PC-3 (cell line): ENCODE results near the gene ZNF624. TPM values are rescaled to one million over a fixed set of nuclear protein-coding genes. Genes with fewer than 3 reads are reported as not detected.

Source experiments
- ATAC-seq: fragments of 200-7000 bp; cut with Tn5 transposase; 2 replicates; pipeline ENCODE4 v1.9.1; 2020; ENCODE audit warnings: mild to moderate bottlenecking, moderate library complexity
- BruUV-seq: library from RNA; stranded (reverse); fragments of 400-500 nt; replicated peaks from 2 replicates; lab custom pipeline; 2021; lab: Mats Ljungman, UMichigan
- CTCF ChIA-PET: fragments of 300-600 bp; sonication (Branson Sonifier 250); formaldehyde crosslinking; loops from one replicate; lab custom pipeline; 2022; ENCODE audit warnings: antibody characterized with exemption; lab: Charles Lee
- POLR2A ChIA-PET: fragments of 300-600 bp; sonication (Branson Sonifier 250); formaldehyde crosslinking; loops from one replicate; lab custom pipeline; 2022; ENCODE audit warnings: antibody characterized with exemption; ENCODE audit not compliant: unreplicated experiment; lab: Charles Lee
- DNase-seq: peaks from one replicate; pipeline ENCODE4 v3.0.0-alpha.2; 2015
- H2AFZ ChIP-seq: fragments of 300-600 bp; sonication (generic); 2 replicates; pipeline ENCODE4 v1.6.0; 2016; ENCODE audit warnings: antibody characterized with exemption, low read length
- H3F3A ChIP-seq: fragments of 300-600 bp; sonication (generic); one replicate; pipeline ENCODE4 v1.6.0; 2017; ENCODE audit warnings: antibody characterized with exemption, low read length, control low read depth, mild to moderate bottlenecking; ENCODE audit not compliant: unreplicated experiment
- H3K27ac ChIP-seq: fragments of 300-600 bp; sonication (generic); 2 replicates; pipeline ENCODE4 v1.5.1; 2016; ENCODE audit warnings: mild to moderate bottlenecking, low read length
- H3K27me3 ChIP-seq: fragments of 300-600 bp; sonication (generic); 2 replicates; pipeline ENCODE4 v1.6.1; 2016; ENCODE audit warnings: low read length, mixed read lengths
- H3K36me3 ChIP-seq: fragments of 300-600 bp; sonication (generic); 2 replicates; pipeline ENCODE4 v1.6.1; 2016; ENCODE audit warnings: low read depth, mixed run types, low read length, mixed read lengths
- H3K4me1 ChIP-seq: fragments of 300-600 bp; sonication (generic); 2 replicates; pipeline ENCODE4 v1.5.1; 2016; ENCODE audit warnings: low read length; ENCODE audit not compliant: insufficient read depth
- H3K4me2 ChIP-seq: fragments of 300-600 bp; sonication (generic); 2 replicates; pipeline ENCODE4 v1.6.0; 2016; ENCODE audit warnings: low read length
- H3K4me3 ChIP-seq: fragments of 300-600 bp; sonication (generic); 2 replicates; pipeline ENCODE4 v1.5.1; 2016; ENCODE audit warnings: mild to moderate bottlenecking, low read length, mixed read lengths
- H3K79me2 ChIP-seq: fragments of 300-600 bp; sonication (generic); 2 replicates; pipeline ENCODE4 v1.6.1; 2017; ENCODE audit warnings: low read length, mixed read lengths
- H3K9ac ChIP-seq: fragments of 300-600 bp; sonication (generic); 2 replicates; pipeline ENCODE4 v1.6.0; 2016; ENCODE audit warnings: mild to moderate bottlenecking, low read length
- H3K9me2 ChIP-seq: fragments of 300-600 bp; sonication (generic); replicated peaks from 2 replicates; pipeline ENCODE4 v1.6.1; 2016; ENCODE audit warnings: mixed run types, low read length, mixed read lengths
- H3K9me3 ChIP-seq: fragments of 300-600 bp; sonication (generic); 2 replicates; pipeline ENCODE4 v1.6.1; 2016; ENCODE audit warnings: low read length, mixed read lengths
- H4K20me1 ChIP-seq: fragments of 300-600 bp; sonication (generic); 2 replicates; pipeline ENCODE4 v1.6.1; 2016; ENCODE audit warnings: low read length, mixed read lengths
- EZH2 ChIP-seq: fragments of 300-600 bp; sonication (generic); IDR thresholded peaks from one replicate; pipeline ENCODE4 v1.6.1; 2017; ENCODE audit warnings: antibody characterized with exemption, mild to moderate bottlenecking, low read length; ENCODE audit not compliant: unreplicated experiment
- EZH2phosphoT487 ChIP-seq: fragments of 300-600 bp; sonication (generic); IDR thresholded peaks from 2 replicates; pipeline ENCODE4 v1.6.1; 2018; ENCODE audit warnings: mild to moderate bottlenecking, antibody characterized with exemption, low read length, borderline replicate concordance
- intact Hi-C: fragments of 100-400 bp; cut with micrococcal nuclease; formaldehyde crosslinking; loops from 2 replicates; pipeline ENCODE4 v1.9.0; 2023
- total RNA-seq: library from RNA; depleted of rRNA; stranded (reverse); fragments of >200 nt; gene quantifications from 2 replicates; pipeline ENCODE4 v1.2.3, GENCODE V29; 2014
- TF ChIP-seq, protein P1 (sequence below): fragments of 300-600 bp; sonication (generic); conservative IDR thresholded peaks from 2 replicates; pipeline ENCODE4 v1.5.1; 2017; ENCODE audit warnings: antibody characterized with exemption, low read depth, mild to moderate bottlenecking, low read length

The ZNF624 gene
- total RNA-seq, 1 experiment from 2014 or later: 3.5 TPM

GRCh38 chr17:16661217-16661616 lies 7.6 kb upstream of the ZNF624 start:
- no peak overlapping the region for H2AFZ ChIP-seq
- intact Hi-C loops: no loop called here

GRCh38 chr17:16652847-16653366 lies 743 bp downstream of the ZNF624 start:
- no peaks in the 10 kb centered on the region for H3F3A ChIP-seq
- POLR2A ChIA-PET: no interaction called here
- no peaks in the 10 kb centered on the region for H3K36me3 ChIP-seq
- CTCF ChIA-PET: no interaction called here
- peak overlapping the region; percentile 86 for H2AFZ ChIP-seq
- peaks cover 15% of the 10 kb centered on the region for H3K4me1 ChIP-seq
- peak overlapping the region; percentile 89 for H3K9ac ChIP-seq
- no peaks in the 10 kb centered on the region for H3K9me3 ChIP-seq
- H3K27me3 ChIP-seq: no peaks in the 10 kb centered on the region
- no peaks in the 10 kb centered on the region for H4K20me1 ChIP-seq
- intact Hi-C loops: no loop called here
- BruUV-seq: TSS peak; percentile 58
- peak overlapping the region; percentile 72 for H3K27ac ChIP-seq
- no peaks in the 10 kb centered on the region for H3K9me2 ChIP-seq
- peak; percentile 48 for DNase-seq
- H3K4me2 ChIP-seq: peak overlapping the region; percentile 90
- TF ChIP-seq, protein P1, sequence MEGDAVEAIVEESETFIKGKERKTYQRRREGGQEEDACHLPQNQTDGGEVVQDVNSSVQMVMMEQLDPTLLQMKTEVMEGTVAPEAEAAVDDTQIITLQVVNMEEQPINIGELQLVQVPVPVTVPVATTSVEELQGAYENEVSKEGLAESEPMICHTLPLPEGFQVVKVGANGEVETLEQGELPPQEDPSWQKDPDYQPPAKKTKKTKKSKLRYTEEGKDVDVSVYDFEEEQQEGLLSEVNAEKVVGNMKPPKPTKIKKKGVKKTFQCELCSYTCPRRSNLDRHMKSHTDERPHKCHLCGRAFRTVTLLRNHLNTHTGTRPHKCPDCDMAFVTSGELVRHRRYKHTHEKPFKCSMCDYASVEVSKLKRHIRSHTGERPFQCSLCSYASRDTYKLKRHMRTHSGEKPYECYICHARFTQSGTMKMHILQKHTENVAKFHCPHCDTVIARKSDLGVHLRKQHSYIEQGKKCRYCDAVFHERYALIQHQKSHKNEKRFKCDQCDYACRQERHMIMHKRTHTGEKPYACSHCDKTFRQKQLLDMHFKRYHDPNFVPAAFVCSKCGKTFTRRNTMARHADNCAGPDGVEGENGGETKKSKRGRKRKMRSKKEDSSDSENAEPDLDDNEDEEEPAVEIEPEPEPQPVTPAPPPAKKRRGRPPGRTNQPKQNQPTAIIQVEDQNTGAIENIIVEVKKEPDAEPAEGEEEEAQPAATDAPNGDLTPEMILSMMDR: no peak
- no peak for TF ChIP-seq EZH2phosphoT487
- H3K4me3 ChIP-seq: peak overlapping the region; percentile 72
- ATAC-seq: no peak; the same call in 1 of the 2 replicates
- peaks cover 5% of the 10 kb centered on the region; the same call in 1 of the 2 replicates for H3K79me2 ChIP-seq

More at GRCh38 chr17:16661217-16661616, 7.6 kb upstream of the ZNF624 start:
- Histone ChIP-seq H3F3A (no peaks in the 10 kb centered on the region), H3K9me2 (no peaks in the 10 kb centered on the region), H3K9ac (no peak overlapping the region), H3K4me3 (no peak overlapping the region), H3K27ac (no peak overlapping the region), H3K9me3 (no peaks in the 10 kb centered on the region), H3K27me3 (no peaks in the 10 kb centered on the region), H4K20me1 (no peaks in the 10 kb centered on the region), H3K79me2 (no peaks in the 10 kb centered on the region), H3K4me1 (no peaks in the 10 kb centered on the region), H3K4me2 (no peak overlapping the region), H3K36me3 (no peaks in the 10 kb centered on the region)
- no TSS peak for BruUV-seq
- POLR2A ChIA-PET: interaction anchor here (0.7 kb wide), 1 partner anchor 690 kb away, joined by 4 read pairs; no protein-coding TSS in a partner anchor
- ATAC-seq: no peak
- peak; percentile 10 for DNase-seq
- CTCF ChIA-PET: no interaction called here
- TF ChIP-seq EZH2phosphoT487: no peak
- TF ChIP-seq, protein P1: no peak
- no peak for TF ChIP-seq EZH2

DNA sequence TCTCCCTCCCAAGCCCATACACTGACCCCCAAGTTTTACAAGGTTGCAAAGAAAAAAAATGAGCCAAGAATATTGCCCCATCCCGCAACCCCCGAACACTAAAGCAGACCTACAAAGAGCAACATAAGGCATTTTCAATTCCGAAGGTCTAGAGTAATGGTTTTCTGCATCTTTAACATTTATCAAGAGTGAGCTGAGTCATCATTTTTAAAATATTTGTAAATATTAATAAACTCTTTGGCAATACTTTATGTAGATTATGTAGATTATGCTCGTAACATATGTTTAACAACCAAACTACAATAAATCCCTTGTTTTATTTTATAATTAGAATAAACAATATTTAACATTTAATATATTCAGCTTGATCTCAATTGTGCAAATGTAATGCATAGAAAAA lies 1.4 kb downstream of the ZNF624 start:
- Histone ChIP-seq H3K4me3 (peak overlapping the region; percentile 72; the same call in 1 of the 2 replicates), H3K4me2 (peak overlapping the region; percentile 90), H4K20me1 (no peaks in the 10 kb centered on the region), H3K9ac (no peak overlapping the region), H3K27me3 (no peaks in the 10 kb centered on the region), H2AFZ (no peak overlapping the region), H3K27ac (no peak overlapping the region), H3K36me3 (0 out of 2 replicates have a peak, but pooled peaks cover 1% of the 10 kb centered on the region), H3K9me2 (no peaks in the 10 kb centered on the region), H3F3A (no peaks in the 10 kb centered on the region), H3K9me3 (no peaks in the 10 kb centered on the region), H3K79me2 (peaks cover 5% of the 10 kb centered on the region; the same call in 1 of the 2 replicates), H3K4me1 (peaks cover 15% of the 10 kb centered on the region)
- intact Hi-C loops: no loop called here
- POLR2A ChIA-PET: no interaction called here
- no peak for DNase-seq
- BruUV-seq: no TSS peak
- no peak for ATAC-seq
- CTCF ChIA-PET: no interaction called here
- no peak for TF ChIP-seq EZH2
- TF ChIP-seq, protein P1: no peak
- no peak for TF ChIP-seq EZH2phosphoT487
